Activated CD4-positive, alpha-beta T cell treated with anti-CD3 and anti-CD28 coated beads, Interleukin-2, amount 10 ng/mL, durations not matched to agents 7 days and 5 days (primary cell): ENCODE measurements around the gene URB1. TPM values are rescaled to one million over a fixed set of nuclear protein-coding genes. Genes with fewer than 3 reads are reported as not detected.
"Not testable (repeated sequence)": the region's sequence is repeated elsewhere in the genome, so short reads cannot be mapped to it uniquely, and the experiment has no call there.

ENCODE experiments used
- CTCF ChIA-PET: fragments of 350-600 bp; sonication (Branson Sonifier 250); formaldehyde crosslinking; loops from one replicate; lab custom pipeline; 2021; ENCODE audit warnings: antibody characterized with exemption; lab: Charles Lee
- POLR2A ChIA-PET: fragments of 350-600 bp; sonication (Branson Sonifier 250); formaldehyde crosslinking; loops from one replicate; lab custom pipeline; 2021; ENCODE audit warnings: antibody characterized with exemption; lab: Charles Lee
- DNase-seq: peaks from one replicate; pipeline ENCODE4 v3.0.0-alpha.2; 2020
- H3K27ac Mint-ChIP-seq: one replicate; pipeline ENCODE4 v1.8.0; 2021; ENCODE audit warnings: mild to moderate bottlenecking, moderate library complexity, mixed read lengths
- H3K27me3 Mint-ChIP-seq: one replicate; pipeline ENCODE4 v1.8.0; 2021; ENCODE audit warnings: mixed read lengths
- H3K36me3 Mint-ChIP-seq: one replicate; pipeline ENCODE4 v1.8.0; 2021; ENCODE audit warnings: low read depth, mixed read lengths
- H3K4me1 Mint-ChIP-seq: one replicate; pipeline ENCODE4 v1.8.0; 2021; ENCODE audit warnings: mixed read lengths
- H3K4me3 Mint-ChIP-seq: one replicate; pipeline ENCODE4 v1.8.0; 2021; ENCODE audit warnings: mild to moderate bottlenecking, moderate library complexity, mixed read lengths
- H3K9me3 Mint-ChIP-seq: one replicate; pipeline ENCODE4 v1.8.0; 2021; ENCODE audit warnings: mixed read lengths
- total RNA-seq, 2 experiments: library from RNA; stranded (reverse); gene quantifications; one replicate each; pipeline ENCODE4 v1.2.3, GENCODE V29; 2021

The URB1 gene
- total RNA-seq, 2 experiments from 2014 or later, result 16.3 to 16.9 TPM

GRCh38 chr21:32378956-32379355 lies 13.9 kb downstream of the URB1 start:
- no peak for DNase-seq
- Mint-ChIP-seq H3K4me3 (no peak overlapping the region), H3K4me1 (no peaks in the 10 kb centered on the region), H3K36me3 (peaks cover 28% of the 10 kb centered on the region), H3K27me3 (no peaks in the 10 kb centered on the region), H3K9me3 (no peaks in the 10 kb centered on the region), H3K27ac (no peak overlapping the region)
- ChIA-PET CTCF (no interaction called here), POLR2A (no interaction called here)

DNA sequence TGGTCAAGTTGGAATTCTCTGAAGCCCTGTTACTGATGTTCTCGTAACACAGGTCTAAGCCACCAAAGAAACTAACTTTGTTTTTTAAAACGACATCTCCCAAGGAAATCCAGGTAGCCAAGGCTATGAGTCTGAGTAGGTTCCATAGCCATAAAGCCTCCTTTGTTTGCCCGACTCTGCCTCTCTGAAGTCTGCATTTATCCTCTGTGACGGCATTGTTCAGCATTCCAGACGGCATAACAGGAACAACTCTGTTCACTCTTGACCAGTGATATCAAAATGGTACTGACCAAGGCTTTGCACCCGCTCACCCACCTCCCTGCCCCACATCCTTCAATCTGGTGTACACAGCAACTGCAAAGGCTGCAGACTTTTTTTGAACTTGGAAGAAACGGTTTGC lies 14.8 kb downstream of the URB1 start:
- Mint-ChIP-seq H3K9me3 (no peaks in the 10 kb centered on the region), H3K27ac (no peak overlapping the region), H3K27me3 (no peaks in the 10 kb centered on the region), H3K4me1 (no peaks in the 10 kb centered on the region), H3K4me3 (no peak overlapping the region), H3K36me3 (peaks cover 23% of the 10 kb centered on the region)
- POLR2A ChIA-PET, result no interaction called here
- no peak for DNase-seq
- CTCF ChIA-PET, result no interaction called here

DNA sequence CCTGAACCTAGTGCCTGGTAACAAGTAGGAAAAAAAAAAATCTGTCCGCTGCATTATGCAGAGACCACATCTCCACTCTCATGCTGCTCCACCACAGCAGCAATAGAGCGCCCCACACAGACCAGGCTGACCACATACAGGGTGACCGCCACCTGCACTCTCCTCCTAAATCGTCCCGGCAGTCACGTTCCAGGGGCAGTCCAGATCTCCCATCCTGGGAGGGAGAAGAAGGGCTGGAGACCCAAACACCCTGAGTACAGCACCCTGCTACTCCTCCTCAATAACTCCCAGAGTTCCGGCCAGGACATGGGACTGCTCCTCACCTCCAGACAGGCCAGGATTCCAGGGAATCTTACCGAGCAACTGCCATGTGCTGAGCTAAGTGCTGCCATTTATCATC lies 15.3 kb downstream of the URB1 start:
- ChIA-PET POLR2A (no interaction called here), CTCF (no interaction called here)
- H3K4me3 Mint-ChIP-seq, result no peak overlapping the region
- no peaks in the 10 kb centered on the region for H3K9me3 Mint-ChIP-seq
- DNase-seq, result no peak
- no peaks in the 10 kb centered on the region for H3K4me1 Mint-ChIP-seq
- H3K36me3 Mint-ChIP-seq, result peaks cover 23% of the 10 kb centered on the region
- H3K27me3 Mint-ChIP-seq, result no peaks in the 10 kb centered on the region
- H3K27ac Mint-ChIP-seq, result no peak overlapping the region

- ChIA-PET CTCF (interaction anchor here (1.3 to 2.1 kb wide), 2 partner anchors 10 to 88 kb away, joined by 3 to 7 read pairs; no protein-coding TSS in a partner anchor), POLR2A (no interaction called here)
- no peaks in the 10 kb centered on the region for H3K27me3 Mint-ChIP-seq
- peaks cover 28% of the 10 kb centered on the region for H3K36me3 Mint-ChIP-seq
- no peaks in the 10 kb centered on the region for H3K9me3 Mint-ChIP-seq
- no peak overlapping the region for H3K4me3 Mint-ChIP-seq
- no peaks in the 10 kb centered on the region for H3K4me1 Mint-ChIP-seq
- no peak overlapping the region for H3K27ac Mint-ChIP-seq
- DNase-seq, result no peak
Measured at GRCh38 chr21:32372755-32373154, 20.1 kb downstream of the URB1 start.

GRCh38 chr21:32371913-32372314 lies 20.9 kb downstream of the URB1 start:
- POLR2A ChIA-PET, result no interaction called here
- Mint-ChIP-seq H3K36me3 (peaks cover 24% of the 10 kb centered on the region), H3K27me3 (no peaks in the 10 kb centered on the region), H3K27ac (no peak overlapping the region), H3K9me3 (no peaks in the 10 kb centered on the region), H3K4me3 (no peak overlapping the region), H3K4me1 (no peaks in the 10 kb centered on the region)
- DNase-seq, result no peak
- CTCF ChIA-PET, result interaction anchor here (0.7 to 2.1 kb wide), 3 partner anchors 9 to 87 kb away, joined by 3 to 7 read pairs (median 3); no protein-coding TSS in a partner anchor

DNA sequence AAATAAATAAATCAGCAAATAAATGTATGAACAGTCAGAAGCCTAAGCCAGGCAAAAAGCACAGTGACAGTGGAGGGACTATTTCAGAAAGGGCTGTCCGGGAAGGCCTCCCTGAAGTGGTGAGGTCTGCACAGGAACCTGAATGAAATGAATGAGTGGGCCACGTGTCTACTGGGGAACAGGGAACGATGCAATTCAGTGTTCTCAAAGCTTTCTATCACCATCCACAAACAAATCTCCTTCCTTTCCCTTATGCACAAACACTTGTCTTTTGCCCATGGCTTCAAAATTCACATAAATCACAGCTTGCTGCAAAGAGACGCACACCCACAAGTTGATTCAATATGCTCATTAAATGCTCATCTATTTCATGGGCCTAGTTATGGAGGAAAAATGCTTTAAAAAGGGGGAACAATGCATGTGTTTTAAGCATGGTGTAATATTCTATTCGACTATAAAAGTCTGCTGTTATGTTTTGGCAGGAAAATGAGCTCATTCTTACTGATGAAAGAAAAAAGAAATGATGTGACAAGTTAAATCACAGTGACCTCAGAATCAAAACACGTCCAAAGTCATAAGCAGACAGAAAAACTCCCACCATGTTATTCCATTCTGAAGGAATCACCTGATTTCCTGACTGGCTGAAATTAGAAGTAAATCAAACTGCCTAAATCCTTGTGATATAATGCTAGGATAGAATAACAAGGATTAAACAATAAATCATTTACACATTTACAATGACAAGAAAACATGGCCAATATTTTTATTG lies 21.6 kb downstream of the URB1 start:
- H3K27me3 Mint-ChIP-seq, result no peaks in the 10 kb centered on the region
- no peaks in the 10 kb centered on the region for H3K4me1 Mint-ChIP-seq
- DNase-seq, result no peak
- H3K27ac Mint-ChIP-seq, result no peak overlapping the region
- no peak overlapping the region for H3K4me3 Mint-ChIP-seq
- H3K9me3 Mint-ChIP-seq, result no peaks in the 10 kb centered on the region
- POLR2A ChIA-PET, result no interaction called here
- CTCF ChIA-PET, result interaction anchor here (1.3 to 2.1 kb wide), 2 partner anchors 9 to 86 kb away, joined by 3 to 7 read pairs; no protein-coding TSS in a partner anchor
- H3K36me3 Mint-ChIP-seq, result peaks cover 27% of the 10 kb centered on the region

DNA sequence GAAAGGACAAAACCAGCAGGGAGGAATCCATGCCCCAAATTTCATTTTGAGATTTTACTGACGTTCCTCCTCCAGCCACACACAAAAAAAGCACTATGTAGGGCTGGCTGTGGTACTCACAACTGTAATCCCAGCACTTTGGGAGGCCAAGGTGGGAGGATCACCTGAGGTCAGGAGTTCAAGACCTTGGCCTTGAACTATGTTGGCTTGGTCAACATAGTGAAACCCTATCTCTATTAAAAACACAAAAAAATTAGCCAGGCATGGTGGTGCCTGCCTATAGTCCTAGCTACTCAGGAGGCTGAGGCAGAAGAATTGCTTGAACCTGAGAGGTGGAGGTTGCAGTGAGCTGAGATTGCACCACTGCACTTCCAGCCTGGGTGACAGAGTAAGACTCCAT lies 23.9 kb downstream of the URB1 start:
- H3K27ac Mint-ChIP-seq, H3K9me3 Mint-ChIP-seq, POLR2A ChIA-PET, H3K4me3 Mint-ChIP-seq, H3K27me3 Mint-ChIP-seq, H3K4me1 Mint-ChIP-seq, DNase-seq: not testable (repeated sequence)
- CTCF ChIA-PET, result interaction anchor here (0.6 to 1.1 kb wide), 2 partner anchors 23 to 30 kb away, joined by 3 read pairs; no protein-coding TSS in a partner anchor
- peaks cover 34% of the 10 kb centered on the region for H3K36me3 Mint-ChIP-seq

- H3K4me3 Mint-ChIP-seq, result no peak overlapping the region
- peaks cover 10% of the 10 kb centered on the region for H3K4me1 Mint-ChIP-seq
- no peaks in the 10 kb centered on the region for H3K9me3 Mint-ChIP-seq
- no peaks in the 10 kb centered on the region for H3K27me3 Mint-ChIP-seq
- no peak overlapping the region for H3K27ac Mint-ChIP-seq
- no peak for DNase-seq
- H3K36me3 Mint-ChIP-seq, result peaks cover 34% of the 10 kb centered on the region
- ChIA-PET CTCF (interaction anchor here (1.7 kb wide), 1 partner anchor 13 kb away, joined by 3 read pairs; no protein-coding TSS in a partner anchor), POLR2A (no interaction called here)
Measured at GRCh38 chr21:32368386-32368785, 24.4 kb downstream of the URB1 start.

DNA sequence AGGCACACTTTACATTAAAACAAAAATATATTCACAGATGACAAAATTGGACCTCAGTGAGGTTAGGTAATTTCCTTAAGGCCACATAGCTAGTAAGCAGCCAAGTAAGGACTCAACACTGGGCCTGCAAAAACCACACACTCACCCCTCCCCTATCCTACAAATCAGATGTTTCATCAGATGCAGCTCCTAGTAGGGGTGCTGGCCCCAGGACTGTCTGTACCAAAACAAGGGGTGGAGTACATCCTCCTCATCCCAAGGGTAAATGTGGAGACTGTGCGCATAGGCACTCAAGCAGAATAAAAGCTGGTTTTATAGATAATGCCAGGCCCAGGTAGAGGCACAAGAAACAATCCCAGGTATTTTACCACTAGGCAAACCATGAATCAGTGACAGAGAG lies 25.7 kb downstream of the URB1 start:
- CTCF ChIA-PET, result interaction anchor here (0.6 to 1.7 kb wide), 3 partner anchors 12 to 74 kb away, joined by 3 to 4 read pairs (median 3); no protein-coding TSS in a partner anchor
- no peaks in the 10 kb centered on the region for H3K9me3 Mint-ChIP-seq
- peaks cover 34% of the 10 kb centered on the region for H3K36me3 Mint-ChIP-seq
- H3K27ac Mint-ChIP-seq, result no peak overlapping the region
- H3K4me1 Mint-ChIP-seq, result peaks cover 11% of the 10 kb centered on the region
- POLR2A ChIA-PET, result no interaction called here
- no peak for DNase-seq
- no peaks in the 10 kb centered on the region for H3K27me3 Mint-ChIP-seq
- H3K4me3 Mint-ChIP-seq, result no peak overlapping the region

GRCh38 chr21:32366191-32366590 lies 26.6 kb downstream of the URB1 start:
- ChIA-PET POLR2A (no interaction called here), CTCF (no interaction called here)
- no peak for DNase-seq
- peaks cover 38% of the 10 kb centered on the region for H3K36me3 Mint-ChIP-seq
- H3K4me3 Mint-ChIP-seq, result no peak overlapping the region
- H3K4me1 Mint-ChIP-seq, result peaks cover 11% of the 10 kb centered on the region
- H3K27me3 Mint-ChIP-seq, result no peaks in the 10 kb centered on the region
- H3K27ac Mint-ChIP-seq, result no peak overlapping the region
- no peaks in the 10 kb centered on the region for H3K9me3 Mint-ChIP-seq

GRCh38 chr21:32364796-32365195 lies 28.0 kb downstream of the URB1 start:
- Mint-ChIP-seq H3K27me3 (no peaks in the 10 kb centered on the region), H3K36me3 (peaks cover 46% of the 10 kb centered on the region), H3K9me3 (no peaks in the 10 kb centered on the region), H3K27ac (peak overlapping the region; percentile 66), H3K4me3 (no peak overlapping the region), H3K4me1 (peaks cover 13% of the 10 kb centered on the region)
- ChIA-PET POLR2A (no interaction called here), CTCF (interaction anchor here (0.9 to 1.1 kb wide), 2 partner anchors 9 to 12 kb away, joined by 3 read pairs; no protein-coding TSS in a partner anchor)
- DNase-seq, result no peak

- POLR2A ChIA-PET, result no interaction called here
- Mint-ChIP-seq H3K4me1 (peaks cover 13% of the 10 kb centered on the region), H3K9me3 (no peaks in the 10 kb centered on the region), H3K27ac (peak overlapping the region; percentile 66), H3K27me3 (no peaks in the 10 kb centered on the region), H3K4me3 (no peak overlapping the region), H3K36me3 (peaks cover 50% of the 10 kb centered on the region)
- CTCF ChIA-PET, result interaction anchor here (0.9 to 1.5 kb wide), 3 partner anchors 8 to 27 kb away, joined by 3 to 8 read pairs (median 3); no protein-coding TSS in a partner anchor
- no peak for DNase-seq
Measured at GRCh38 chr21:32364387-32364786, 28.4 kb downstream of the URB1 start.

DNA sequence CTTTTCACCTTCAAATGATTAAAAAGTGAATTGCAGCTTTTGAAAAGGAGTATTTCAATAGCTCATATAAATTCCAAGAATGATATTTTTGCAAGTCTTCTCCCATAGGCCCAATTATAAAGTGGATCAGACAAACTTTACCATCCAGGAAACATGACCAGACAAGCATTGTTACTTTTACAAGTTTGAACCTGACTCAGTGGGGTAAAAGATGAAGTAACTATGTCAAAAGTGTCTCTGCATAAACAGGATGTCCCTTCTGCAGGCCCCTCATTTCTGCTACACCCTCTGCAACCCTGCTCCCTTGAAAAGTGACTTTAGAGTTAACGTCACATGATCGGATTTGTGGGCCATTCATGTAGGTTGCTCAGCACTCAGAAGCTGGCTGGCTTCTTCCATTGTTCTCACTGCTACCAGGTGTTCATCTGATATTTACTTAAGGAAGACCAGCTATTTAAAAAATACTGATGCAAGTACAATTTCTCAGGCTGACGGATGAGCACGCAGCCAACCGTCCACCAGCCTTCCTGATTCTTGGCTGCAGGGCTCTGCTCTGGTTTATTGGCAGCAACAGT lies 32.3 kb downstream of the URB1 start:
- ChIA-PET POLR2A (no interaction called here), CTCF (no interaction called here)
- Mint-ChIP-seq H3K4me1 (peaks cover 11% of the 10 kb centered on the region), H3K9me3 (no peaks in the 10 kb centered on the region), H3K4me3 (no peak overlapping the region), H3K27ac (no peak overlapping the region), H3K36me3 (peaks cover 49% of the 10 kb centered on the region), H3K27me3 (no peaks in the 10 kb centered on the region)
- DNase-seq, result no peak
